Keratinocyte (primary cell): ENCODE measurements around the gene TSACC. TPM values are rescaled to one million over a fixed set of nuclear protein-coding genes. Genes with fewer than 3 reads are reported as not detected.

Experiments
- DNase-seq: peaks from one replicate; pipeline ENCODE4 v3.0.0-alpha.2; 2011; ENCODE audit warnings: low read depth, missing footprints, low spot score
- FAIRE-seq: peaks from 2 replicates; lab custom pipeline; 2011; peaks lifted over from hg19 to GRCh38; lab: Jason Lieb, UNC
- H2AFZ ChIP-seq: 2 replicates; pipeline ENCODE4 v1.6.0; 2012; ENCODE audit warnings: low read length, control low read depth, inconsistent platforms; ENCODE audit not compliant: control insufficient read depth
- H3K27ac ChIP-seq: 2 replicates; pipeline ENCODE4 v1.5.1; 2011; ENCODE audit warnings: low read length; ENCODE audit not compliant: control insufficient read depth, insufficient read depth
- H3K27me3 ChIP-seq: 3 replicates; pipeline ENCODE4 v1.6.0; 2011; ENCODE audit warnings: low read length; ENCODE audit not compliant: control insufficient read depth, insufficient read depth; ENCODE audit errors: extremely low read depth
- H3K36me3 ChIP-seq, 2 experiments: 2 replicates in 1 of 2; 3 replicates in 1 of 2; pipeline ENCODE4 v1.5.1; 2011; ENCODE audit warnings: low read length in 2 of 2, mild to moderate bottlenecking in 1 of 2; ENCODE audit not compliant: control insufficient read depth in 2 of 2, insufficient read depth in 2 of 2; ENCODE audit errors: extremely low read depth in 1 of 2
- H3K4me1 ChIP-seq: 3 replicates; pipeline ENCODE4 v1.5.1; 2011; ENCODE audit warnings: low read length; ENCODE audit not compliant: control insufficient read depth, insufficient read depth; ENCODE audit errors: extremely low read depth
- H3K4me2 ChIP-seq: 3 replicates; pipeline ENCODE4 v1.6.0; 2011; ENCODE audit warnings: low read depth, low read length; ENCODE audit not compliant: control insufficient read depth, insufficient read depth; ENCODE audit errors: extremely low read depth
- H3K4me3 ChIP-seq, 3 experiments: fragments of 200-600 bp in 1 of 3; sonication (generic) in 1 of 3; 2 replicates in 2 of 3; 3 replicates in 1 of 3; pipeline ENCODE4 v1.5.1; 2011 to 2016; ENCODE audit warnings: low read length in 3 of 3, mild to moderate bottlenecking in 3 of 3, control low read depth in 2 of 3, inconsistent platforms in 1 of 3, low read depth in 1 of 3, mixed read lengths in 1 of 3, mixed run types in 1 of 3, moderate library complexity in 1 of 3; ENCODE audit not compliant: control insufficient read depth in 2 of 3, insufficient read depth in 2 of 3; ENCODE audit errors: extremely low read depth in 1 of 3
- H3K79me2 ChIP-seq: 2 replicates; pipeline ENCODE4 v1.6.0; 2012; ENCODE audit warnings: low read length; ENCODE audit not compliant: control insufficient read depth, insufficient read depth
- H3K9ac ChIP-seq: 3 replicates; pipeline ENCODE4 v1.6.0; 2011; ENCODE audit warnings: low read length; ENCODE audit not compliant: control insufficient read depth, insufficient read depth; ENCODE audit errors: extremely low read depth
- H3K9me1 ChIP-seq: 3 replicates; pipeline ENCODE4 v1.6.0; 2011; ENCODE audit warnings: low read length; ENCODE audit not compliant: control insufficient read depth, insufficient read depth; ENCODE audit errors: extremely low read depth
- H3K9me3 ChIP-seq: 2 replicates; pipeline ENCODE4 v1.5.1; 2012; ENCODE audit warnings: low read depth, low read length; ENCODE audit not compliant: control insufficient read depth
- H4K20me1 ChIP-seq: 3 replicates; pipeline ENCODE4 v1.6.0; 2011; ENCODE audit warnings: low read length; ENCODE audit not compliant: control insufficient read depth, insufficient read depth; ENCODE audit errors: extremely low read depth
- EZH2 ChIP-seq: IDR thresholded peaks from one replicate; pipeline ENCODE4 v1.6.1; 2012; ENCODE audit warnings: inconsistent platforms, mild to moderate bottlenecking, low read length, moderate library complexity
- dilution Hi-C: fragments of 300-500 bp; cut with MboI; formaldehyde crosslinking; loops from one replicate; pipeline ENCODE4 v1.7.0; 2020; ENCODE audit warnings: low sequenced_read_pairs; ENCODE audit not compliant: extremely low pct_ligation_motif_present
- polyA plus RNA-seq, 5 experiments: library from polyadenylated mRNA; depleted of rRNA in 3 of 5; stranded (reverse) in 3 of 5; stranded (forward) in 1 of 5; unstranded in 1 of 5; fragments of >200 nt; gene quantifications; 1 replicate in 1 of 5; 2 replicates in 3 of 5; 3 replicates in 1 of 5; pipeline versions ENCODE4 v1.2.1 to v1.2.3, GENCODE V29; 2011 to 2012; ENCODE audit warnings: missing spikeins in 2 of 5, low read depth in 1 of 5, low replicate concordance in 1 of 5
- TF ChIP-seq, protein P1 (sequence below), 3 experiments: IDR thresholded peaks in 1 of 3; conservative IDR thresholded peaks in 1 of 3; optimal IDR thresholded peaks in 1 of 3; 2 replicates in 2 of 3; 3 replicates in 1 of 3; pipeline versions ENCODE3 to v1.5.1; 2011; ENCODE audit warnings: low read length in 3 of 3, mild to moderate bottlenecking in 3 of 3, moderate library complexity in 2 of 3, control low read depth in 1 of 3, inconsistent platforms in 1 of 3; ENCODE audit not compliant: insufficient read depth in 2 of 3; ENCODE audit errors: extremely low read depth in 1 of 3

TSACC gene
- polyA plus RNA-seq, 1 donor (not counting 4 experiments of a cell fraction or from before 2014, with no cell fraction given): 2.5 TPM

- H3K4me3 ChIP-seq: no peak overlapping the region
- H3K4me1 ChIP-seq: peaks cover 5% of the 10 kb centered on the region
- no peak for FAIRE-seq
- H2AFZ ChIP-seq: no peak overlapping the region
- TF ChIP-seq, protein P1, sequence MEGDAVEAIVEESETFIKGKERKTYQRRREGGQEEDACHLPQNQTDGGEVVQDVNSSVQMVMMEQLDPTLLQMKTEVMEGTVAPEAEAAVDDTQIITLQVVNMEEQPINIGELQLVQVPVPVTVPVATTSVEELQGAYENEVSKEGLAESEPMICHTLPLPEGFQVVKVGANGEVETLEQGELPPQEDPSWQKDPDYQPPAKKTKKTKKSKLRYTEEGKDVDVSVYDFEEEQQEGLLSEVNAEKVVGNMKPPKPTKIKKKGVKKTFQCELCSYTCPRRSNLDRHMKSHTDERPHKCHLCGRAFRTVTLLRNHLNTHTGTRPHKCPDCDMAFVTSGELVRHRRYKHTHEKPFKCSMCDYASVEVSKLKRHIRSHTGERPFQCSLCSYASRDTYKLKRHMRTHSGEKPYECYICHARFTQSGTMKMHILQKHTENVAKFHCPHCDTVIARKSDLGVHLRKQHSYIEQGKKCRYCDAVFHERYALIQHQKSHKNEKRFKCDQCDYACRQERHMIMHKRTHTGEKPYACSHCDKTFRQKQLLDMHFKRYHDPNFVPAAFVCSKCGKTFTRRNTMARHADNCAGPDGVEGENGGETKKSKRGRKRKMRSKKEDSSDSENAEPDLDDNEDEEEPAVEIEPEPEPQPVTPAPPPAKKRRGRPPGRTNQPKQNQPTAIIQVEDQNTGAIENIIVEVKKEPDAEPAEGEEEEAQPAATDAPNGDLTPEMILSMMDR (optimal IDR thresholded peaks at IDR 0.05 in 1 of 3, IDR thresholded peaks at IDR 0.05 in 1 of 3, conservative IDR thresholded peaks at IDR 0.05 in 1 of 3; ENCODE audit: extremely low read depth in 1 of 3, insufficient read depth in 2 of 3, low read length in 3 of 3): no peak
- TF ChIP-seq EZH2: no peak
- H3K9me1 ChIP-seq: no peaks in the 10 kb centered on the region
- no peaks in the 10 kb centered on the region for H4K20me1 ChIP-seq
- DNase-seq: no peak
- no peaks in the 10 kb centered on the region for H3K9me3 ChIP-seq
- no peak overlapping the region for H3K9ac ChIP-seq
- no peaks in the 10 kb centered on the region for H3K27me3 ChIP-seq
- no peaks in the 10 kb centered on the region for H3K79me2 ChIP-seq
- dilution Hi-C loops: no loop called here
- no peak overlapping the region for H3K27ac ChIP-seq
- H3K36me3 ChIP-seq: no peaks in the 10 kb centered on the region
- no peak overlapping the region for H3K4me2 ChIP-seq
Observed at GRCh38 chr1:156358641-156359040, 20.3 kb downstream of the TSACC start.

DNA sequence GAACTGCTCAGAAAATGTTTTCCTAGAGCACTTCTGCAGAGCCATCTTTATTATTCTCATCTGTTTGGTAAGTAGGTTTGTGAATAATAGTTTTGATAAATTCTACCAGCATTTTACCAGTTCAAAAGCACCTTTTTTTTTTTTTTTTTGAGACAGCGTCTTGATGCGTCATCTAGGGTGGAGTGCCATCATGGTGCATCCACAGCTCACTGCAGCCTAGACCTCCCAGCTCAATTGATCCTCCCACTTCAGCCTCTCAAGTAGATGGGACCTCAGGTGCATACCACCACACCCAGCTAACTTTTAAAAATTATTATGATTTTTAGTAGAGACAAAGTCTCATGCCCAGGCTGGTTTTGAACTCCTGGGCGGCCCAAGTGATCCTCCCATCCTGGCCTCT, 20.9 kb downstream of the TSACC start:
- H3K9me3 ChIP-seq: no peaks in the 10 kb centered on the region
- no peaks in the 10 kb centered on the region for H4K20me1 ChIP-seq
- no peak overlapping the region for H2AFZ ChIP-seq
- TF ChIP-seq, protein P1 (optimal IDR thresholded peaks at IDR 0.05 in 1 of 3, IDR thresholded peaks at IDR 0.05 in 1 of 3, conservative IDR thresholded peaks at IDR 0.05 in 1 of 3; ENCODE audit: extremely low read depth in 1 of 3, insufficient read depth in 2 of 3, low read length in 3 of 3): no peak
- TF ChIP-seq EZH2: no peak
- no peaks in the 10 kb centered on the region for H3K79me2 ChIP-seq
- no peaks in the 10 kb centered on the region for H3K27me3 ChIP-seq
- dilution Hi-C loops: no loop called here
- peaks cover 5% of the 10 kb centered on the region for H3K4me1 ChIP-seq
- no peak overlapping the region for H3K4me3 ChIP-seq
- H3K4me2 ChIP-seq: no peak overlapping the region
- no peak for DNase-seq
- H3K9me1 ChIP-seq: no peaks in the 10 kb centered on the region
- no peak overlapping the region for H3K9ac ChIP-seq
- no peaks in the 10 kb centered on the region for H3K36me3 ChIP-seq
- H3K27ac ChIP-seq: no peak overlapping the region
- FAIRE-seq: no peak
